ENCODE measurements around the gene RNU6-1. TPM values are rescaled to one million over a fixed set of nuclear protein-coding genes. Genes with fewer than 3 reads are reported as not detected.

RNU6-1 gene
- total and polyA plus RNA-seq, 8 donors = not detected

GRCh38 chr15:67862750-67863441 lies 23.1 kb upstream of the RNU6-1 start:
- intact Hi-C loops (cut with DNase I) = loop anchor here (5.0 to 10.0 kb wide), 4 partner anchors 182 to 294 kb away; no protein-coding TSS in a partner anchor
- Histone ChIP-seq H3K27ac (no peak overlapping the region), H3K4me1 (no peaks in the 10 kb centered on the region), H3K27me3 (no peaks in the 10 kb centered on the region), H3K4me3 (peak overlapping the region in 2 of 4 donors; percentile 38 to 49), H3K36me3 (no peaks in the 10 kb centered on the region), H3K9me3 (no peaks in the 10 kb centered on the region)
- 53 to 54% methylated on average over 16 of the region's 16 CpGs for WGBS, 2 donors
- TF ChIP-seq CTCF (IDR thresholded peaks at IDR 0.05) = no peak
- peak in 1 of 4 donors; percentile 6 for ATAC-seq
- peak in 1 of 6 donors; percentile 5 for DNase-seq
- no peak for FAIRE-seq

- H3K4me1 ChIP-seq = no peaks in the 10 kb centered on the region
- WGBS, 2 donors = 77 to 80% methylated on average over 2 to 3 of the region's 3 CpGs
- H3K27ac ChIP-seq = no peak overlapping the region
- intact Hi-C loops (cut with DNase I) = loop anchor here (5.0 to 10.0 kb wide), 4 partner anchors 183 to 295 kb away; no protein-coding TSS in a partner anchor
- FAIRE-seq (no peak), DNase-seq (peak in 1 of 6 donors; percentile 4), ATAC-seq (no peak)
- H3K9me3 ChIP-seq = no peaks in the 10 kb centered on the region
- no peak overlapping the region for H3K4me3 ChIP-seq
- no peaks in the 10 kb centered on the region for H3K36me3 ChIP-seq
- H3K27me3 ChIP-seq = no peaks in the 10 kb centered on the region
- TF ChIP-seq CTCF (IDR thresholded peaks at IDR 0.05) = no peak
These were observed 22.1 kb upstream of the RNU6-1 start for GRCh38 chr15:67861983-67862382.

DNA sequence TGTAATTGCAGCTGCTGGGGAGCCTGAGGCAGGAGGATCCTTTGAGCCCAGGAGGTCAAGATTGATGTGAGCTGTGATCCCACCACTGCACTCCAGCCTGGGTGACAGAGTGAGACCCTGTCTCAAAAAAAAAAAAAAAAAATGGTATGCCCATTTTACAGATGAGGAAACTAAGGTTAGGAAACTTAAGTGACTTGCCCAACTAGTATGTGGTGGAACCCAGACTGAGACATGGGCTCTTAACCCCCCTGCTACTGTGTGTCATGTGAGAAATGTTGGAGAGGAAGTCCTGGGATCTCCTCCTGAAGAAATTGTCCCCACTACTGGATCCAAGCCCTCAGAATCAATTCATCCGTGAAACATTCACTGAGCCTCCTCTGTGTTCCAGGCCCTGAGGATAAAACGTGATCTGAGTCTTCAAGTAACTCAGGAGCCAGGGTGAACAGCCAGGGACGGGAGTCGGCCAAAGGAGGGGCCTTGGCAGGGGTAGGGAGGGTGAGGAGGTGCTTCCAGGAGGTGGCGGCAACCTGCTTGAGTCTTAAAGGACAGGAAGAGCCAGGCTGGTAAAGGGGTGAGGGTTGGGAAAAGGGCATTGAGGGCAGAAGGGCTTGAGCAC lies 19.6 kb upstream of the RNU6-1 start:
- no peak for ATAC-seq
- DNase-seq = peak in 1 of 6 donors; percentile 9
- no peak for FAIRE-seq
- Histone ChIP-seq H3K36me3 (no peaks in the 10 kb centered on the region), H3K27me3 (no peaks in the 10 kb centered on the region), H3K4me1 (no peaks in the 10 kb centered on the region), H3K9me3 (no peaks in the 10 kb centered on the region), H3K27ac (no peak overlapping the region), H3K4me3 (no peak overlapping the region)
- TF ChIP-seq CTCF (IDR thresholded peaks at IDR 0.05) = no peak
- 73 to 78% methylated on average over 5 of the region's 5 CpGs for WGBS, 2 donors
- intact Hi-C loops (cut with DNase I) = no loop called here

DNA sequence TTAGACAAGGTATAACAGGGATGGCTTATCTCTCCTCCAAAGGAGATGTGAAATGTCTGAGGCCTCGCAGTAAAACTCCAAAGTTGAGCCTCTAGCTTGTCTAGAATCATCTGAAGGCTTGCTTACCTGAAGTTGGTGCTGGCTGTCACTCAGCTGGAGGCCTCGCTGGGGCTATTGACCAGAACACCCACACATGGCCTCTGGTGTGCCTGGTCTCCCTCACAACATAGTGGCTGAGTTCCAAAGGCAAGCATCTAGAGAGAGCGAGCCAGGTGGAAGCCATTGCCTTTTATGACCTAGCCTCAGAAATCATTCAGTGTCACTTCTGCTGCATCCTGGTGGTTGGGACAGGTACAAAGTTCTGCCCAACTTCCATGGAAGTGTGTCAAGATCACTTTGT lies 17.4 kb upstream of the RNU6-1 start:
- FAIRE-seq (no peak), ATAC-seq (no peak)
- H3K27me3 ChIP-seq = no peaks in the 10 kb centered on the region

More for the DNA sequence above, 17.4 kb upstream of the RNU6-1 start:
- peak in 1 of 6 donors; percentile 7 for DNase-seq
- Histone ChIP-seq H3K27ac (no peak overlapping the region), H3K4me3 (no peak overlapping the region), H3K4me1 (no peaks in the 10 kb centered on the region), H3K36me3 (no peaks in the 10 kb centered on the region), H3K9me3 (no peaks in the 10 kb centered on the region)
- intact Hi-C loops (cut with DNase I) = no loop called here
- WGBS, 2 donors = 80 to 88% methylated on average over 3 of the region's 3 CpGs
- TF ChIP-seq CTCF (IDR thresholded peaks at IDR 0.05) = no peak
